ENCODE results near the gene OPTC. TPM values are rescaled to one million over a fixed set of nuclear protein-coding genes. Genes with fewer than 3 reads are reported as not detected.

OPTC gene
- total RNA-seq, 3 donors from 2014 or later (not counting 1 experiment from before 2014, with no cell fraction given) = not detected

DNA sequence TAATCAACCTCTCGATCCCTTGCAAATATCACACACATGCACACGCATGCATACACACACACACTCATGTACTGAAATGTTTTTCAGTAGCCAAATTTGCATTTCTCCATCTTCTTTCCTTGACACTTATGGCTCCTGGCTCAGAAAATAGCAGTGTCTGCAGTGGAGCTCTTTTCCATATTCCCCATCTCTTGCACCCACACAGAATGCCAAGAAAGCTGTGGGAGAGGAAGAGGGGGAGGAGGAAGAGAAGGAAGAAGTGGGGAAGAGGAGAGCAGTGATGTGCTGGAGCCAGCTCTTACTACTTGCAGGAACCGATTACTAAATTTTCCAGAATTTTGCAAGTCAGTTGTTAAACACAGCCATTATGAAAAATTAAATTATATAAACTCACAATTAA is 9.9 kb downstream of the OPTC start:
- TF ChIP-seq, protein P1, sequence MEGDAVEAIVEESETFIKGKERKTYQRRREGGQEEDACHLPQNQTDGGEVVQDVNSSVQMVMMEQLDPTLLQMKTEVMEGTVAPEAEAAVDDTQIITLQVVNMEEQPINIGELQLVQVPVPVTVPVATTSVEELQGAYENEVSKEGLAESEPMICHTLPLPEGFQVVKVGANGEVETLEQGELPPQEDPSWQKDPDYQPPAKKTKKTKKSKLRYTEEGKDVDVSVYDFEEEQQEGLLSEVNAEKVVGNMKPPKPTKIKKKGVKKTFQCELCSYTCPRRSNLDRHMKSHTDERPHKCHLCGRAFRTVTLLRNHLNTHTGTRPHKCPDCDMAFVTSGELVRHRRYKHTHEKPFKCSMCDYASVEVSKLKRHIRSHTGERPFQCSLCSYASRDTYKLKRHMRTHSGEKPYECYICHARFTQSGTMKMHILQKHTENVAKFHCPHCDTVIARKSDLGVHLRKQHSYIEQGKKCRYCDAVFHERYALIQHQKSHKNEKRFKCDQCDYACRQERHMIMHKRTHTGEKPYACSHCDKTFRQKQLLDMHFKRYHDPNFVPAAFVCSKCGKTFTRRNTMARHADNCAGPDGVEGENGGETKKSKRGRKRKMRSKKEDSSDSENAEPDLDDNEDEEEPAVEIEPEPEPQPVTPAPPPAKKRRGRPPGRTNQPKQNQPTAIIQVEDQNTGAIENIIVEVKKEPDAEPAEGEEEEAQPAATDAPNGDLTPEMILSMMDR (IDR thresholded peaks at IDR 0.05) = no peak
- Mint-ChIP-seq H3K4me1 (peaks cover 0 to 4% of the 10 kb centered on the region in 2 donors), H3K9me3 (no peaks in the 10 kb centered on the region), H3K4me3 (no peak overlapping the region), H3K27ac (no peak overlapping the region), H3K36me3 (no peaks in the 10 kb centered on the region), H3K27me3 (ENCODE audit: low read depth in 2 of 2) (peaks cover 0 to 7% of the 10 kb centered on the region in 2 donors)
- Histone ChIP-seq H3K27me3 (ENCODE audit: control insufficient read depth, insufficient read depth, low read length) (no peaks in the 10 kb centered on the region), H3K36me3 (ENCODE audit: control insufficient read depth, insufficient read depth, low read length) (no peaks in the 10 kb centered on the region), H3K4me3 (ENCODE audit: low read length) (no peak overlapping the region), H3K4me1 (ENCODE audit: control insufficient read depth, insufficient read depth, low read length) (peaks cover 3% of the 10 kb centered on the region), H3K9me3 (ENCODE audit: control insufficient read depth, insufficient read depth, low read length) (no peaks in the 10 kb centered on the region), H3K27ac (ENCODE audit: low read length) (no peak overlapping the region)
- no peak for ATAC-seq
- 91% methylated on average over 2 of the region's 3 CpGs for WGBS (ENCODE audit: insufficient coverage)
- DNase-seq = no peak
- intact Hi-C loops (cut with micrococcal nuclease) = loop anchor here (1.0 to 2.0 kb wide), 3 partner anchors 121 to 625 kb away; no protein-coding TSS in a partner anchor

DNA sequence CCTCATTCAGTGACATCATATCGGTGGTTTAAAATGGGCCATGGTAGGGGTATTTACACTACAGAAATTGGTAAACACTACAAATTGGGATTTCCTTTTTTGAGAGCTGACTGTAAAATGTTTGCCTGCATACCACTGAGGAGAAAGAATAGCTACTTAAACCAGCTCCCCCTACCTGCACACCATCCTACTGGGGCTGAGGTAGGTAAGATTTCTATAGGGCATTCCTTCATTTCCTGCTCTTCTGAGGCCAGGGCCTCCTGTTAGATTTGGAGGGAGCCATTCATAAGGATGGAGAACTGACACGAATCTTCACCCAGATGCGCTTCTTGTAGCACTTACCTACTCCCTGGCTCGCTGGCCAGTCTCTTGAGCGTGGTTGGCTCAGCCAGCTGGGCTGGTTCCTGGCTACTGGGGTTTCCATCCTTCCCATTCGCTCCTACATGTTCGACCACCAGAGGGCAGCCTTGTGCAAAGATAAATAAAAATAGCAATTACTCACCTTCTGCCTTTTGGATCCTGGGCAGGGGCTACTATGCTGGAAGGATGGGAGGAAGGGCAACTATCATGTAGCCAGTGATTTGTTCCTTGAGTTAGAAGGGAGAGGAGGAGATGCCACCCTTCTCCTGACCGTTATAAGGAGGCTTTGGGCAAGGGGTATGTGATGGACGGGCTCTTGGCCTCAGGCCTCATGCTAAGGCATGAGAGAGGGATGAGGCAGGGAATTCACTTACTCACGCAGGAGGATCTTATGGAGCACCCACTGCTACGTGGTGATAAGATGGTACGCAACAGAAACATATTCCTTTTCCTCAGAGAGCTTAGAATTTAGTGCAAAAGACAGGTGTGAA is 10.7 kb downstream of the OPTC start:
- Histone ChIP-seq H3K27ac (ENCODE audit: low read length) (no peak overlapping the region), H3K9me3 (ENCODE audit: control insufficient read depth, insufficient read depth, low read length) (no peaks in the 10 kb centered on the region), H3K36me3 (ENCODE audit: control insufficient read depth, insufficient read depth, low read length) (no peaks in the 10 kb centered on the region), H3K27me3 (ENCODE audit: control insufficient read depth, insufficient read depth, low read length) (no peaks in the 10 kb centered on the region), H3K4me3 (ENCODE audit: low read length) (no peak overlapping the region), H3K4me1 (ENCODE audit: control insufficient read depth, insufficient read depth, low read length) (peaks cover 3% of the 10 kb centered on the region)
- intact Hi-C loops (cut with micrococcal nuclease) = loop anchor here (1.0 to 2.0 kb wide), 3 partner anchors 121 to 624 kb away; no protein-coding TSS in a partner anchor
- H3K27ac Mint-ChIP-seq = no peak overlapping the region
- peaks cover 0 to 4% of the 10 kb centered on the region in 2 donors for H3K4me1 Mint-ChIP-seq
- peak; percentile 71 to 88 for DNase-seq
- H3K9me3 Mint-ChIP-seq = no peaks in the 10 kb centered on the region
- TF ChIP-seq, protein P1 (IDR thresholded peaks at IDR 0.05) = peak; percentile 75
- peaks cover 0 to 7% of the 10 kb centered on the region in 2 donors for H3K27me3 Mint-ChIP-seq (ENCODE audit: low read depth in 2 of 2)
- no peaks in the 10 kb centered on the region for H3K36me3 Mint-ChIP-seq
- peak; percentile 76 to 87 (median 84) for ATAC-seq
- H3K4me3 Mint-ChIP-seq = no peak overlapping the region
- 29% methylated on average over 9 of the region's 12 CpGs for WGBS (ENCODE audit: insufficient coverage)

DNA sequence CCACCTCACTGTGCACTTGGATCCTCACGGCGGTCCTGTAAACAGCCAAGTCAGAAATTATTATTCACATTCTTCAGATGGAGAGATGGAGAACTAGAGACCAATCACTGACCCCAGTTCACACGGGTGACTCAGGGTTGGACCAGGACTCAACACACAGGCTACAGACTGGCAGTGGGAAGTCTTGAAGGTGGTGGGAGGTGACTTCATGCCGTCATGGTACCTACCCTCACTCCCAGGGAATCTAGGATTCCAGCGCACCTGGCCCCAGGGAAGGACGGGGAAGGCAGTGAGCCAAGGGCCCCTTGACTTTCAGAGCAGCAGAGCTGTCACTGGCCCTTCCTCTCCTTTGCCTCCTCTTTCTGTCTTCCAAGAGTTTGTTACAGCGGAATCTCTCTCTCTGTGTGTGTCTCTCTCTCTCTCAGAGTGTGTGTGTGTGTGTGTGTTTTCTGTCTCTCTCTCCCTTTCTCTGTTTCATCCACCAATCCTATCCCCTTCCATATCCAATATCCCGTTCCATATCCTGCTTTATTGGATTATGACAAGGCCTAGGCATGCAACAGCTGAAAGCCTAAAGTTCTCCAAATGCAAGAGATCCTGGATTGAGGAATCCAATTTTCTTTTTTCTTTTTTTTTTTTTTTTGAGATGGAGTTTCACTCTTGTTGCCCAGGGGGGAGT is 11.7 kb downstream of the OPTC start:
- Mint-ChIP-seq H3K27ac (no peak overlapping the region), H3K9me3 (no peaks in the 10 kb centered on the region), H3K4me3 (no peak overlapping the region), H3K4me1 (peaks cover 0 to 4% of the 10 kb centered on the region in 2 donors), H3K36me3 (no peaks in the 10 kb centered on the region), H3K27me3 (ENCODE audit: low read depth in 2 of 2) (peaks cover 0 to 7% of the 10 kb centered on the region in 2 donors)
- H3K4me3 ChIP-seq (ENCODE audit: low read length) = no peak overlapping the region
- H3K36me3 ChIP-seq (ENCODE audit: control insufficient read depth, insufficient read depth, low read length) = no peaks in the 10 kb centered on the region
- intact Hi-C loops (cut with micrococcal nuclease) = loop anchor here (2.0 kb wide), 1 partner anchor 623 kb away; no protein-coding TSS in a partner anchor
- peaks cover 3% of the 10 kb centered on the region for H3K4me1 ChIP-seq (ENCODE audit: control insufficient read depth, insufficient read depth, low read length)
- TF ChIP-seq, protein P1 (IDR thresholded peaks at IDR 0.05) = no peak
- no peaks in the 10 kb centered on the region for H3K27me3 ChIP-seq (ENCODE audit: control insufficient read depth, insufficient read depth, low read length)
- H3K9me3 ChIP-seq (ENCODE audit: control insufficient read depth, insufficient read depth, low read length) = no peaks in the 10 kb centered on the region
- ATAC-seq (no peak), DNase-seq (no peak)
- WGBS (ENCODE audit: insufficient coverage) = 99% methylated on average over 6 of the region's 8 CpGs
- no peak overlapping the region for H3K27ac ChIP-seq (ENCODE audit: low read length)
